GM12878 (cell line): Measurements from ENCODE around the gene EEFSEC. TPM values are rescaled to one million over a fixed set of nuclear protein-coding genes. Genes with fewer than 3 reads are reported as not detected.

ENCODE experiments used
- ATAC-seq: fragments of 200-7000 bp; cut with Tn5 transposase; 3 replicates; pipeline ENCODE4 v1.9.1; 2020; ENCODE audit warnings: mild to moderate bottlenecking, moderate library complexity
- BruUV-seq: library from RNA; stranded (reverse); fragments of 400-500 nt; replicated peaks from 2 replicates; lab custom pipeline; 2021; lab: Mats Ljungman, UMichigan
- CTCF ChIA-PET: fragments of 300-600 bp; sonication (Branson Sonifier 250); formaldehyde crosslinking; extraction: SDS; loops from one replicate; lab custom pipeline; 2021; ENCODE audit warnings: inconsistent platforms; lab: Yijun Ruan, JAX
- POLR2A ChIA-PET: fragments of 350-600 bp; formaldehyde crosslinking; extraction: SDS; loops from one replicate; lab custom pipeline; 2021; ENCODE audit warnings: inconsistent platforms; lab: Charles Lee
- RAD21 ChIA-PET: fragments of 300-600 bp; sonication (Branson Sonifier 250); formaldehyde crosslinking; loops from one replicate; lab custom pipeline; 2023; ENCODE audit warnings: antibody characterized with exemption; ENCODE audit not compliant: unreplicated experiment; lab: Charles Lee
- SMC1A ChIA-PET: fragments of 300-600 bp; sonication (Branson Sonifier 250); formaldehyde crosslinking; loops from one replicate; lab custom pipeline; 2023; ENCODE audit not compliant: unreplicated experiment, uncharacterized antibody; lab: Charles Lee
- DNase-seq: peaks from one replicate; pipeline ENCODE4 v3.0.0-alpha.2; 2011; ENCODE audit warnings: low read depth, low spot score
- FAIRE-seq: peaks from 3 replicates; lab custom pipeline; 2011; peaks lifted over from hg19 to GRCh38; lab: Jason Lieb, UNC
- H2AFZ ChIP-seq: 2 replicates; pipeline ENCODE4 v1.6.0; 2011; ENCODE audit warnings: low read depth, low read length, control low read depth; ENCODE audit not compliant: control insufficient read depth
- H3K27ac ChIP-seq: 2 replicates; pipeline ENCODE4 v1.5.1; 2011; ENCODE audit warnings: control low read depth; ENCODE audit not compliant: control insufficient read depth, insufficient read depth
- H3K27me3 ChIP-seq, 2 experiments: replicated peaks in 1 of 2; 2 replicates each; pipeline versions ENCODE4 v1.6.0 to v1.6.1; 2011; ENCODE audit warnings: low read length in 1 of 2; ENCODE audit not compliant: control insufficient read depth in 2 of 2, insufficient read depth in 2 of 2
- H3K36me3 ChIP-seq, 2 experiments: 2 replicates each; pipeline ENCODE4 v1.5.1; 2011; ENCODE audit warnings: low read length in 1 of 2; ENCODE audit not compliant: control insufficient read depth in 2 of 2, insufficient read depth in 2 of 2
- H3K4me1 ChIP-seq: 2 replicates; pipeline ENCODE4 v1.6.1; 2011; ENCODE audit warnings: mild to moderate bottlenecking, low read length, moderate library complexity, mixed read lengths; ENCODE audit not compliant: control insufficient read depth, insufficient read depth
- H3K4me2 ChIP-seq: 2 replicates; pipeline ENCODE4 v1.6.0; 2011; ENCODE audit warnings: control low read depth; ENCODE audit not compliant: control insufficient read depth, insufficient read depth
- H3K4me3 ChIP-seq: fragments of 200-600 bp; sonication (generic); 2 replicates; pipeline ENCODE4 v1.5.1; 2016
- H3K79me2 ChIP-seq: 2 replicates; pipeline ENCODE4 v1.6.0; 2011; ENCODE audit warnings: low read length; ENCODE audit not compliant: control insufficient read depth, insufficient read depth
- H3K9ac ChIP-seq: 2 replicates; pipeline ENCODE4 v1.8.0; 2011; ENCODE audit warnings: low read length, control low read depth, mixed read lengths; ENCODE audit not compliant: control insufficient read depth, insufficient read depth
- H3K9me3 ChIP-seq: replicated peaks from 3 replicates; pipeline ENCODE4 v1.5.1; 2011; ENCODE audit warnings: mild to moderate bottlenecking, low read length; ENCODE audit not compliant: control insufficient read depth, insufficient read depth
- H4K20me1 ChIP-seq: 2 replicates; pipeline ENCODE4 v1.6.0; 2011; ENCODE audit not compliant: control insufficient read depth, insufficient read depth
- CHD1 ChIP-seq: IDR thresholded peaks from 2 replicates; pipeline ENCODE4 v1.6.1; 2012; ENCODE audit warnings: low read depth, low read length, improper control_type of control experiment
- NBN ChIP-seq: fragments of 450-650 bp; IDR thresholded peaks from 2 replicates; pipeline ENCODE4 v1.6.1; 2016
- NFYB ChIP-seq: IDR thresholded peaks from 2 replicates; pipeline ENCODE4 v1.6.1; 2011; ENCODE audit warnings: low read depth, mild to moderate bottlenecking, low read length, improper control_type of control experiment, moderate library complexity; ENCODE audit not compliant: insufficient read depth
- POLR2A ChIP-seq: IDR thresholded peaks from 2 replicates; pipeline ENCODE4 v1.6.1; 2011; ENCODE audit warnings: low read depth, mild to moderate bottlenecking, low read length
- WGBS: methylation state at CpG from one replicate; pipeline ENCODE4 v1.1.6; 2016; ENCODE audit warnings: low lambda C conversion rate; ENCODE audit not compliant: insufficient replicate concordance, insufficient coverage; ENCODE audit errors: missing lambda C conversion rate; 5-methylcytosine and 5-hydroxymethylcytosine counted together
- in situ Hi-C: fragments of 300-500 bp; cut with MboI; formaldehyde crosslinking; loops from 9 replicates; pipeline ENCODE4 v1.14.3; 2018; ENCODE audit warnings: mixed read lengths
- intact Hi-C: fragments of 100-400 bp; cut with micrococcal nuclease; formaldehyde crosslinking; loops from one replicate; pipeline ENCODE4 v1.14.2; 2022; ENCODE audit not compliant: unreplicated experiment
- polyA plus RNA-seq, 11 experiments: library from polyadenylated mRNA; depleted of rRNA in 4 of 11; unstranded in 6 of 11; stranded (reverse) in 5 of 11; fragments of >200 nt; fragmentation: Nextera tagmentation in 4 of 11; fragmentation: Illumina TruSeq in 1 of 11; extraction: Ambion mirVana in 4 of 11; extraction: Trizol in 1 of 11; gene quantifications; 1 replicate in 1 of 11; 2 replicates in 10 of 11; pipeline versions ENCODE4 v1.2.1 to v1.2.3, GENCODE V29; 2011 to 2016; ENCODE audit warnings: inconsistent platforms in 2 of 11, missing spikeins in 2 of 11, low read depth in 1 of 11
- total RNA-seq, 4 experiments: library from RNA; depleted of rRNA in 3 of 4; stranded (reverse); fragments of >200 nt in 3 of 4; fragmentation: Illumina TruSeq in 1 of 4; extraction: Trizol in 1 of 4; gene quantifications; 2 replicates each; pipeline versions ENCODE4 v1.2.1 to v1.2.3, GENCODE V29; 2013 to 2021
- TF ChIP-seq, protein P1 (sequence below): IDR thresholded peaks from 2 replicates; pipeline ENCODE4 v1.6.1; 2012; ENCODE audit warnings: low read length, inconsistent platforms
- TF ChIP-seq, protein P2 (sequence below): IDR thresholded peaks from 2 replicates; pipeline ENCODE4 v1.6.1; 2012; ENCODE audit warnings: improper control_type of control experiment, low read depth, low read length; ENCODE audit not compliant: insufficient replicate concordance

EEFSEC gene
- total and polyA plus RNA-seq, 10 of the 15 experiments (the other 5 are each of a cell fraction or from before 2014, with no cell fraction given) = 0.29 to 29.1 (median 16.1) TPM

DNA sequence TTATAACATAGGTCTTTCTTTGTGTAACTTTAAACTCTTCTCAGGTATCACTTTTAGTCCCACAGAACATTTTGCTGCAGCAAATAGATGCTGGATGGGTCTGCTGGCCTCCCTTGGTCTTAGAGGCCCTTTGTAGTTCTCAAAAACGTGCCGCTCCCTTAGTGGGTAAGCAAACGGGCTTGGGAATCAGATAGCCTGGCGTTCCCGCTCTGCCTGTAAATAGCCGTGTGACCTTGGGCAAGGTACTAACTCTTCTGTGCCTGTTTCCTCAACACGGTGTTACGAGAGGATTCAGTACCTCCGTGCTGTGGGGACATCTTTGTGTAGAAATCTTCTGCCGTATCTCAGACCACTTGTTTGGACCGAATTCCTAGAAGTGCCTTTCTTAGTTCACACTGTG is 249.0 kb downstream of the EEFSEC start (continued):
- TF ChIP-seq, protein P1, sequence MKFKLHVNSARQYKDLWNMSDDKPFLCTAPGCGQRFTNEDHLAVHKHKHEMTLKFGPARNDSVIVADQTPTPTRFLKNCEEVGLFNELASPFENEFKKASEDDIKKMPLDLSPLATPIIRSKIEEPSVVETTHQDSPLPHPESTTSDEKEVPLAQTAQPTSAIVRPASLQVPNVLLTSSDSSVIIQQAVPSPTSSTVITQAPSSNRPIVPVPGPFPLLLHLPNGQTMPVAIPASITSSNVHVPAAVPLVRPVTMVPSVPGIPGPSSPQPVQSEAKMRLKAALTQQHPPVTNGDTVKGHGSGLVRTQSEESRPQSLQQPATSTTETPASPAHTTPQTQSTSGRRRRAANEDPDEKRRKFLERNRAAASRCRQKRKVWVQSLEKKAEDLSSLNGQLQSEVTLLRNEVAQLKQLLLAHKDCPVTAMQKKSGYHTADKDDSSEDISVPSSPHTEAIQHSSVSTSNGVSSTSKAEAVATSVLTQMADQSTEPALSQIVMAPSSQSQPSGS = no peak
- TF ChIP-seq, protein P2, sequence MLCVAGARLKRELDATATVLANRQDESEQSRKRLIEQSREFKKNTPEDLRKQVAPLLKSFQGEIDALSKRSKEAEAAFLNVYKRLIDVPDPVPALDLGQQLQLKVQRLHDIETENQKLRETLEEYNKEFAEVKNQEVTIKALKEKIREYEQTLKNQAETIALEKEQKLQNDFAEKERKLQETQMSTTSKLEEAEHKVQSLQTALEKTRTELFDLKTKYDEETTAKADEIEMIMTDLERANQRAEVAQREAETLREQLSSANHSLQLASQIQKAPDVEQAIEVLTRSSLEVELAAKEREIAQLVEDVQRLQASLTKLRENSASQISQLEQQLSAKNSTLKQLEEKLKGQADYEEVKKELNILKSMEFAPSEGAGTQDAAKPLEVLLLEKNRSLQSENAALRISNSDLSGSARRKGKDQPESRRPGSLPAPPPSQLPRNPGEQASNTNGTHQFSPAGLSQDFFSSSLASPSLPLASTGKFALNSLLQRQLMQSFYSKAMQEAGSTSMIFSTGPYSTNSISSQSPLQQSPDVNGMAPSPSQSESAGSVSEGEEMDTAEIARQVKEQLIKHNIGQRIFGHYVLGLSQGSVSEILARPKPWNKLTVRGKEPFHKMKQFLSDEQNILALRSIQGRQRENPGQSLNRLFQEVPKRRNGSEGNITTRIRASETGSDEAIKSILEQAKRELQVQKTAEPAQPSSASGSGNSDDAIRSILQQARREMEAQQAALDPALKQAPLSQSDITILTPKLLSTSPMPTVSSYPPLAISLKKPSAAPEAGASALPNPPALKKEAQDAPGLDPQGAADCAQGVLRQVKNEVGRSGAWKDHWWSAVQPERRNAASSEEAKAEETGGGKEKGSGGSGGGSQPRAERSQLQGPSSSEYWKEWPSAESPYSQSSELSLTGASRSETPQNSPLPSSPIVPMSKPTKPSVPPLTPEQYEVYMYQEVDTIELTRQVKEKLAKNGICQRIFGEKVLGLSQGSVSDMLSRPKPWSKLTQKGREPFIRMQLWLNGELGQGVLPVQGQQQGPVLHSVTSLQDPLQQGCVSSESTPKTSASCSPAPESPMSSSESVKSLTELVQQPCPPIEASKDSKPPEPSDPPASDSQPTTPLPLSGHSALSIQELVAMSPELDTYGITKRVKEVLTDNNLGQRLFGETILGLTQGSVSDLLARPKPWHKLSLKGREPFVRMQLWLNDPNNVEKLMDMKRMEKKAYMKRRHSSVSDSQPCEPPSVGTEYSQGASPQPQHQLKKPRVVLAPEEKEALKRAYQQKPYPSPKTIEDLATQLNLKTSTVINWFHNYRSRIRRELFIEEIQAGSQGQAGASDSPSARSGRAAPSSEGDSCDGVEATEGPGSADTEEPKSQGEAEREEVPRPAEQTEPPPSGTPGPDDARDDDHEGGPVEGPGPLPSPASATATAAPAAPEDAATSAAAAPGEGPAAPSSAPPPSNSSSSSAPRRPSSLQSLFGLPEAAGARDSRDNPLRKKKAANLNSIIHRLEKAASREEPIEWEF = no peak
- no peak for TF ChIP-seq NFYB
- no peak for TF ChIP-seq POLR2A
- no peak for TF ChIP-seq NBN

DNA sequence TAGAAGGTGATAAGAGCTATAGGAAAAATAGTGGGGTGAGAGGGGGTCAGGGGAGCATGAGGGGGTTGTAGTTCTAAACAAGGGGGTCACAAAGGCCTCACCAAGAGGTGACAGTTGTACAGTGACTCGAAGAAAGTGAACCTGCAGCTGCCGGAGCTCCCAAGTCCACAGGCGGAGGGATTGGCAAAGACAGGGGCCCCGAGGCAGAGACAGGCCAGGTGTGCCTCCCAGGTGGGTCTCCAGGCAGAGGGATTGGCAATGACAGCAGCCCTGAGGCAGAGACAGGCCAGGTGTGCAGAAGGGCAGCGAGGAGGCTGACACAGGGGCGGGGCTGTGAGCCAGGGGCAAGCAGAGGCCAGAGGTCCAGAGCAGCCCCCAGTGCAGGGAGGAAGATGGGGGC is 249.7 kb downstream of the EEFSEC start:
- Histone ChIP-seq H3K4me1 (no peaks in the 10 kb centered on the region), H3K27me3 (no peaks in the 10 kb centered on the region), H4K20me1 (no peaks in the 10 kb centered on the region), H3K4me2 (no peak overlapping the region), H3K79me2 (no peaks in the 10 kb centered on the region), H2AFZ (no peak overlapping the region), H3K4me3 (no peak overlapping the region), H3K36me3 (no peaks in the 10 kb centered on the region), H3K27ac (no peak overlapping the region), H3K9ac (no peak overlapping the region), H3K9me3 (no peaks in the 10 kb centered on the region)
- WGBS = 70% methylated on average over 5 of the region's 6 CpGs
- CTCF ChIA-PET = no interaction called here
- POLR2A ChIA-PET = no interaction called here
- BruUV-seq = no TSS peak
- DNase-seq = no peak
- SMC1A ChIA-PET = no interaction called here
- no peak for ATAC-seq
- TF ChIP-seq CHD1 = no peak
- FAIRE-seq = no peak
- in situ Hi-C loops = no loop called here
- intact Hi-C loops = no loop called here
- RAD21 ChIA-PET = no interaction called here
